Measurements from ENCODE around the gene CDON. TPM values are rescaled to one million over a fixed set of nuclear protein-coding genes. Genes with fewer than 3 reads are reported as not detected.

CDON gene
- total RNA-seq, 2 donors from 2014 or later, result 17.6 to 21.9 TPM

- DNase-seq (ENCODE audit: low spot score), result peak; percentile 9
- H3K4me3 ChIP-seq, result no peak overlapping the region
- no peaks in the 10 kb centered on the region for H3K9me3 ChIP-seq
- TF ChIP-seq CTCF (IDR thresholded peaks at IDR 0.05), result no peak
- no peaks in the 10 kb centered on the region for H3K27me3 ChIP-seq
- no peaks in the 10 kb centered on the region for H3K36me3 ChIP-seq
- no peak overlapping the region for H3K27ac ChIP-seq
- peaks cover 0 to 13% of the 10 kb centered on the region in 2 donors for H3K4me1 ChIP-seq
Observed at GRCh38 chr11:125945011-125945796, 117.5 kb downstream of the CDON start.

- H3K4me3 ChIP-seq, result no peak overlapping the region
- peak; percentile 46 for DNase-seq (ENCODE audit: low spot score)
- TF ChIP-seq CTCF (IDR thresholded peaks at IDR 0.05), result no peak
Observed at GRCh38 chr11:125944350-125945010, 118.2 kb downstream of the CDON start.

DNA sequence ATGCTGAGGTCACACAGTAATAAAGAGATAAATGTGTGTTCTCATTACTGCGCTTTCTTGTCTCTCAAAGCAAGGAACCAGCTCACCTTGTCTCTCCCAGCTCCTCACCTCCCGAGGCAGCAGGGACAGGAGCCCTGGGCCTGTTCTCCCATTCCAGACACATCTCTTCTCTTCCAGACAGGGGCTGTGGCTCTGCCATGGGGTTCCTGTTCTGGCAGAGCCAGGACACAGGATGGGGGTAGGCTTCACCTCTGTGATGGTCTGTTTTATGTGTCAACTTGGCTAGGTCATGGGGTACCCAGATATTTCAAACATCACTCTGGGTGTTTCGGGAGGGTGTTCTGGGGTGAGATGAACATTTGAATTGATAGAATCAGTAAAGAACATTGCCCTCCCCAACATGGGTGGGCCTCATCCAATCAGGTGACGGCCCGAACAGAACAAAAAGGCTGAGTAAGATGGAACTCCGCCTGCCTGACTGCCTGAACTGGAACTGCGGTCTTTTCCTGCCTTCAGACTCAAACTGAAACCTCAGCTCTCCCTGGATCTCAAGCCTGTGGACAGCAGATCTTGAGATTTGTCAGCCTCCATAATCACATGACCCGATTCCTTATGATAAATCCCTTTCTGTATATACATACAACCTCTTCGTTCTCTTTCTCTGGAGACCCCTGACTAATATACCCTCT lies 118.9 kb downstream of the CDON start:
- H3K9me3 ChIP-seq, result no peaks in the 10 kb centered on the region
- TF ChIP-seq CTCF (IDR thresholded peaks at IDR 0.05), result no peak
- no peak overlapping the region for H3K4me3 ChIP-seq
- H3K4me1 ChIP-seq, result peaks cover 0 to 13% of the 10 kb centered on the region in 2 donors
- no peaks in the 10 kb centered on the region for H3K27me3 ChIP-seq
- peak; percentile 18 for DNase-seq (ENCODE audit: low spot score)
- no peaks in the 10 kb centered on the region for H3K36me3 ChIP-seq
- no peak overlapping the region for H3K27ac ChIP-seq

More at GRCh38 chr11:125944350-125945010, 118.2 kb downstream of the CDON start:
- Histone ChIP-seq H3K9me3 (no peaks in the 10 kb centered on the region), H3K4me1 (peaks cover 0 to 13% of the 10 kb centered on the region in 2 donors), H3K36me3 (no peaks in the 10 kb centered on the region), H3K27ac (no peak overlapping the region), H3K27me3 (no peaks in the 10 kb centered on the region)

GRCh38 chr11:125942771-125943428 lies 119.8 kb downstream of the CDON start:
- Histone ChIP-seq H3K4me3 (no peak overlapping the region), H3K36me3 (no peaks in the 10 kb centered on the region), H3K27ac (no peak overlapping the region), H3K27me3 (no peaks in the 10 kb centered on the region), H3K4me1 (peaks cover 0 to 13% of the 10 kb centered on the region in 2 donors), H3K9me3 (no peaks in the 10 kb centered on the region)
- peak; percentile 44 for DNase-seq (ENCODE audit: low spot score)
- TF ChIP-seq CTCF (IDR thresholded peaks at IDR 0.05), result no peak

All from right atrium auricular region (tissue), 2 donors.